ENCODE measurements around the gene LPIN3.

The LPIN3 gene

DNA sequence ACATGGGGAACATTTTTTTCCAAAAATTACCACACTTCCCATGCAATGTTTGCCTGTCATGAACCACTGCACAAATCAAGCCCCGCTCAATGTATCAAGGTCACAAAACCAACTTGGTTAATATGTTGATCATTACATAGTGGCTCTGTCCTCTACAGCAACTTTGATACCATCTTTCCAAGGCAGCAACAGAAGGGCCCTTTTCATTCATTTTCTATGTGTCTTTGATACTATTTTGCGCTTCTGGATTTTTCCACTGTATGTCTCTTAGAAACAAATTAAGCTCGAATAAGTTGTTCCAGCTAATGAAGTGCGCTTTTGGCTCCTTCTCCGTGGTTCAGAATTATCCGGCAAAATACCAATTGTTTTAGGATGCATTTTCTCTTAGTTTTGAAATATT is 24.6 kb upstream of the LPIN3 start:
- no peak for TF ChIP-seq FOXM1 (IDR thresholded peaks at IDR 0.05; ENCODE audit: borderline replicate concordance, low read depth)
- no peak for TF ChIP-seq USF1 (IDR thresholded peaks at IDR 0.05)
- TF ChIP-seq, protein P1, sequence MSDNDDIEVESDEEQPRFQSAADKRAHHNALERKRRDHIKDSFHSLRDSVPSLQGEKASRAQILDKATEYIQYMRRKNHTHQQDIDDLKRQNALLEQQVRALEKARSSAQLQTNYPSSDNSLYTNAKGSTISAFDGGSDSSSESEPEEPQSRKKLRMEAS (IDR thresholded peaks at IDR 0.05) = no peak
- no peak for TF ChIP-seq CREB1 (IDR thresholded peaks at IDR 0.05; ENCODE audit: low read depth)
- no peak for TF ChIP-seq TEAD4 (IDR thresholded peaks at IDR 0.05)
- TF ChIP-seq CEBPB (IDR thresholded peaks at IDR 0.05) = no peak
- TF ChIP-seq TAF1 (IDR thresholded peaks at IDR 0.05; ENCODE audit: low read depth) = no peak
- TF ChIP-seq RAD21 (IDR thresholded peaks at IDR 0.05; ENCODE audit: low read depth) = no peak
- no peak for TF ChIP-seq ZBTB7A (IDR thresholded peaks at IDR 0.05; ENCODE audit: low read depth)
- no peak for TF ChIP-seq EP300 (IDR thresholded peaks at IDR 0.05; ENCODE audit: borderline replicate concordance)

- TF ChIP-seq CEBPB (IDR thresholded peaks at IDR 0.05) (no peak), FOXM1 (IDR thresholded peaks at IDR 0.05; ENCODE audit: borderline replicate concordance, low read depth) (no peak), TEAD4 (IDR thresholded peaks at IDR 0.05) (no peak), USF1 (IDR thresholded peaks at IDR 0.05) (no peak), YY1 (IDR thresholded peaks at IDR 0.05; ENCODE audit: low read depth) (no peak), RAD21 (IDR thresholded peaks at IDR 0.05; ENCODE audit: low read depth) (no peak), EGR1 (IDR thresholded peaks at IDR 0.05) (peak; percentile 54; the same call in 1 of the 2 replicates), NFIC (IDR thresholded peaks at IDR 0.05) (no peak), EP300 (IDR thresholded peaks at IDR 0.05; ENCODE audit: borderline replicate concordance) (no peak), TAF1 (IDR thresholded peaks at IDR 0.05; ENCODE audit: low read depth) (0 out of 2 replicates have a peak, but pooled peaks have one; percentile 28), TCF12 (IDR thresholded peaks at IDR 0.05; ENCODE audit: low read depth) (no peak), ZBTB7A (IDR thresholded peaks at IDR 0.05; ENCODE audit: low read depth) (peak; percentile 92), CREB1 (IDR thresholded peaks at IDR 0.05; ENCODE audit: low read depth) (no peak)
- TF ChIP-seq, protein P1 (IDR thresholded peaks at IDR 0.05) = peak; percentile 71; the same call in 1 of the 2 replicates
- TF ChIP-seq, protein P2, sequence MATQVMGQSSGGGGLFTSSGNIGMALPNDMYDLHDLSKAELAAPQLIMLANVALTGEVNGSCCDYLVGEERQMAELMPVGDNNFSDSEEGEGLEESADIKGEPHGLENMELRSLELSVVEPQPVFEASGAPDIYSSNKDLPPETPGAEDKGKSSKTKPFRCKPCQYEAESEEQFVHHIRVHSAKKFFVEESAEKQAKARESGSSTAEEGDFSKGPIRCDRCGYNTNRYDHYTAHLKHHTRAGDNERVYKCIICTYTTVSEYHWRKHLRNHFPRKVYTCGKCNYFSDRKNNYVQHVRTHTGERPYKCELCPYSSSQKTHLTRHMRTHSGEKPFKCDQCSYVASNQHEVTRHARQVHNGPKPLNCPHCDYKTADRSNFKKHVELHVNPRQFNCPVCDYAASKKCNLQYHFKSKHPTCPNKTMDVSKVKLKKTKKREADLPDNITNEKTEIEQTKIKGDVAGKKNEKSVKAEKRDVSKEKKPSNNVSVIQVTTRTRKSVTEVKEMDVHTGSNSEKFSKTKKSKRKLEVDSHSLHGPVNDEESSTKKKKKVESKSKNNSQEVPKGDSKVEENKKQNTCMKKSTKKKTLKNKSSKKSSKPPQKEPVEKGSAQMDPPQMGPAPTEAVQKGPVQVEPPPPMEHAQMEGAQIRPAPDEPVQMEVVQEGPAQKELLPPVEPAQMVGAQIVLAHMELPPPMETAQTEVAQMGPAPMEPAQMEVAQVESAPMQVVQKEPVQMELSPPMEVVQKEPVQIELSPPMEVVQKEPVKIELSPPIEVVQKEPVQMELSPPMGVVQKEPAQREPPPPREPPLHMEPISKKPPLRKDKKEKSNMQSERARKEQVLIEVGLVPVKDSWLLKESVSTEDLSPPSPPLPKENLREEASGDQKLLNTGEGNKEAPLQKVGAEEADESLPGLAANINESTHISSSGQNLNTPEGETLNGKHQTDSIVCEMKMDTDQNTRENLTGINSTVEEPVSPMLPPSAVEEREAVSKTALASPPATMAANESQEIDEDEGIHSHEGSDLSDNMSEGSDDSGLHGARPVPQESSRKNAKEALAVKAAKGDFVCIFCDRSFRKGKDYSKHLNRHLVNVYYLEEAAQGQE (IDR thresholded peaks at IDR 0.05; ENCODE audit: low read depth) = no peak
These were observed 23.7 kb upstream of the LPIN3 start for GRCh38 chr20:41316602-41317545.

GRCh38 chr20:41317546-41318270 is 22.9 kb upstream of the LPIN3 start, which contains the start of gene ZHX3:
Gene ZHX3, minus strand, starts transcription at chr20:41317731. Its CDS starts 112,815 bp downstream, at chr20:41204916.
- 0 out of 2 replicates have a peak, but pooled peaks have one; percentile 50 for TF ChIP-seq TAF1 (IDR thresholded peaks at IDR 0.05; ENCODE audit: low read depth)
- TF ChIP-seq CEBPB (IDR thresholded peaks at IDR 0.05) = no peak

GRCh38 chr20:41318271-41318649 is 22.4 kb upstream of the LPIN3 start:
- TF ChIP-seq YY1 (IDR thresholded peaks at IDR 0.05; ENCODE audit: low read depth) (no peak), TCF12 (IDR thresholded peaks at IDR 0.05; ENCODE audit: low read depth) (no peak), NFIC (IDR thresholded peaks at IDR 0.05) (no peak), ZBTB7A (IDR thresholded peaks at IDR 0.05; ENCODE audit: low read depth) (no peak), EP300 (IDR thresholded peaks at IDR 0.05; ENCODE audit: borderline replicate concordance) (no peak), CEBPB (IDR thresholded peaks at IDR 0.05) (no peak), TAF1 (IDR thresholded peaks at IDR 0.05; ENCODE audit: low read depth) (no peak), TEAD4 (IDR thresholded peaks at IDR 0.05) (no peak), USF1 (IDR thresholded peaks at IDR 0.05) (no peak), EGR1 (IDR thresholded peaks at IDR 0.05) (no peak), FOXM1 (IDR thresholded peaks at IDR 0.05; ENCODE audit: borderline replicate concordance, low read depth) (no peak), RAD21 (IDR thresholded peaks at IDR 0.05; ENCODE audit: low read depth) (no peak), CREB1 (IDR thresholded peaks at IDR 0.05; ENCODE audit: low read depth) (no peak)
- TF ChIP-seq, protein P2 (IDR thresholded peaks at IDR 0.05; ENCODE audit: low read depth) = no peak
- TF ChIP-seq, protein P1 (IDR thresholded peaks at IDR 0.05) = no peak
